DOHH2 (cell line): ENCODE data around the gene CSNK2B.

Experiments used
- H3F3A ChIP-seq: fragments of 200-600 bp; sonication (generic), shearing (Covaris generic); 2 replicates; pipeline ENCODE4 v1.6.0; 2016; ENCODE audit warnings: antibody characterized with exemption, mild to moderate bottlenecking; ENCODE audit not compliant: control insufficient read depth, insufficient read depth
- H3K27ac ChIP-seq: fragments of 200-600 bp; sonication (generic); 2 replicates; pipeline ENCODE4 v1.5.1; 2014; ENCODE audit warnings: low read depth, mild to moderate bottlenecking, low read length, moderate library complexity
- H3K27me3 ChIP-seq: fragments of 200-600 bp; sonication (generic); 2 replicates; pipeline ENCODE4 v1.6.1; 2014; ENCODE audit warnings: mild to moderate bottlenecking, low read length, mixed read lengths; ENCODE audit not compliant: control insufficient read depth
- H3K36me3 ChIP-seq: fragments of 200-600 bp; sonication (generic); 2 replicates; pipeline ENCODE4 v1.6.1; 2014; ENCODE audit warnings: mild to moderate bottlenecking, low read length, moderate library complexity, mixed read lengths; ENCODE audit not compliant: control insufficient read depth
- H3K4me1 ChIP-seq: fragments of 200-600 bp; sonication (generic); 2 replicates; pipeline ENCODE4 v1.6.1; 2014; ENCODE audit warnings: mild to moderate bottlenecking, low read length, mixed read lengths; ENCODE audit not compliant: control insufficient read depth
- H3K4me2 ChIP-seq: fragments of 200-600 bp; sonication (generic); 2 replicates; pipeline ENCODE4 v1.6.0; 2014; ENCODE audit warnings: mild to moderate bottlenecking, low read length, moderate library complexity
- H3K4me3 ChIP-seq: fragments of 200-600 bp; sonication (generic); 2 replicates; pipeline ENCODE4 v1.5.1; 2014; ENCODE audit warnings: mild to moderate bottlenecking, low read length, mixed read lengths
- H3K79me2 ChIP-seq: fragments of 200-600 bp; sonication (generic); 2 replicates; pipeline ENCODE4 v1.6.1; 2014; ENCODE audit warnings: mild to moderate bottlenecking, low read length, mixed read lengths; ENCODE audit not compliant: control insufficient read depth
- H3K9me2 ChIP-seq: fragments of 200-600 bp; sonication (generic); replicated peaks from 2 replicates; pipeline ENCODE4 v1.6.1; 2014; ENCODE audit warnings: mild to moderate bottlenecking, low read length, mixed read lengths; ENCODE audit not compliant: control insufficient read depth
- H3K9me3 ChIP-seq: fragments of 200-600 bp; sonication (generic); 2 replicates; pipeline ENCODE4 v1.6.1; 2014; ENCODE audit warnings: antibody characterized with exemption, low read length, mixed read lengths; ENCODE audit not compliant: control insufficient read depth, insufficient read depth
- H4K20me1 ChIP-seq: fragments of 200-600 bp; sonication (generic); 2 replicates; pipeline ENCODE4 v1.6.0; 2014; ENCODE audit warnings: low read depth, mild to moderate bottlenecking, antibody characterized with exemption, low read length, moderate library complexity; ENCODE audit not compliant: control insufficient read depth, insufficient read depth
- CTCF ChIP-seq: fragments of 200-600 bp; sonication (generic); IDR thresholded peaks from one replicate; pipeline ENCODE4 v1.5.1; 2014; ENCODE audit warnings: antibody characterized with exemption, mild to moderate bottlenecking, low read depth, low read length; ENCODE audit not compliant: poor library complexity, severe bottlenecking
- EZH2phosphoT487 ChIP-seq: fragments of 200-600 bp; sonication (generic); IDR thresholded peaks from 2 replicates; pipeline ENCODE4 v1.6.1; 2017; ENCODE audit warnings: borderline replicate concordance, mild to moderate bottlenecking, antibody characterized with exemption, low read length, moderate library complexity, mixed read lengths

Gene CSNK2B

GRCh38 chr6:31686483-31686882 is 20.6 kb downstream of the CSNK2B start:
- peaks cover 41% of the 10 kb centered on the region for H3K36me3 ChIP-seq
- no peak overlapping the region for H3K4me2 ChIP-seq
- H3K9me2 ChIP-seq = no peaks in the 10 kb centered on the region
- H3K27ac ChIP-seq = no peak overlapping the region
- H3K4me3 ChIP-seq = no peak overlapping the region
- no peaks in the 10 kb centered on the region for H3K79me2 ChIP-seq
- no peaks in the 10 kb centered on the region; the same call in 1 of the 2 replicates for H3F3A ChIP-seq
- no peaks in the 10 kb centered on the region for H3K27me3 ChIP-seq
- H3K4me1 ChIP-seq = peaks cover 20% of the 10 kb centered on the region
- no peaks in the 10 kb centered on the region for H3K9me3 ChIP-seq
- no peaks in the 10 kb centered on the region for H4K20me1 ChIP-seq
- no peak for TF ChIP-seq EZH2phosphoT487
- TF ChIP-seq CTCF = no peak

- no peaks in the 10 kb centered on the region; the same call in 1 of the 2 replicates for H3F3A ChIP-seq
- H3K27ac ChIP-seq = no peak overlapping the region
- H3K36me3 ChIP-seq = peaks cover 47% of the 10 kb centered on the region
- H4K20me1 ChIP-seq = no peaks in the 10 kb centered on the region
- no peak for TF ChIP-seq CTCF
- TF ChIP-seq EZH2phosphoT487 = no peak
- no peaks in the 10 kb centered on the region for H3K9me3 ChIP-seq
- H3K27me3 ChIP-seq = no peaks in the 10 kb centered on the region
- no peak overlapping the region for H3K4me2 ChIP-seq
- H3K4me1 ChIP-seq = peaks cover 15% of the 10 kb centered on the region
- H3K79me2 ChIP-seq = no peaks in the 10 kb centered on the region
- H3K4me3 ChIP-seq = no peak overlapping the region
- H3K9me2 ChIP-seq = no peaks in the 10 kb centered on the region
Observed at GRCh38 chr6:31687321-31687720, 21.4 kb downstream of the CSNK2B start.

GRCh38 chr6:31687860-31688693 is 22.2 kb downstream of the CSNK2B start:
- Histone ChIP-seq H3K9me2 (no peaks in the 10 kb centered on the region), H3K79me2 (no peaks in the 10 kb centered on the region), H3F3A (no peaks in the 10 kb centered on the region; the same call in 1 of the 2 replicates), H3K27me3 (no peaks in the 10 kb centered on the region), H3K4me2 (no peak overlapping the region), H3K36me3 (peaks cover 51% of the 10 kb centered on the region), H3K27ac (no peak overlapping the region), H3K4me3 (no peak overlapping the region), H3K4me1 (peaks cover 15% of the 10 kb centered on the region), H3K9me3 (no peaks in the 10 kb centered on the region), H4K20me1 (no peaks in the 10 kb centered on the region)
- TF ChIP-seq CTCF (no peak), EZH2phosphoT487 (no peak)
